Measurements from ENCODE around the gene HOXB8. TPM values are rescaled to one million over a fixed set of nuclear protein-coding genes. Genes with fewer than 3 reads are reported as not detected.

The HOXB8 gene
- total and polyA plus RNA-seq, 10 of the 15 experiments (the other 5 are each of a cell fraction or from before 2014, with no cell fraction given): 0.21 TPM; not detected in 9

- intact Hi-C loops (cut with micrococcal nuclease; ENCODE audit: unreplicated experiment) (no loop called here), in situ Hi-C loops (cut with MboI) (no loop called here)
- Histone ChIP-seq H3K9me3 (replicated peaks; ENCODE audit: control insufficient read depth, insufficient read depth, low read length) (no peaks in the 10 kb centered on the region), H4K20me1 (ENCODE audit: control insufficient read depth, insufficient read depth) (no peaks in the 10 kb centered on the region), H3K36me3 (ENCODE audit: control insufficient read depth in 2 of 2, insufficient read depth in 2 of 2, low read length in 1 of 2) (no peaks in the 10 kb centered on the region), H2AFZ (ENCODE audit: control insufficient read depth, low read depth, low read length) (no peak overlapping the region), H3K27ac (ENCODE audit: control insufficient read depth, insufficient read depth) (no peak overlapping the region), H3K4me2 (ENCODE audit: control insufficient read depth, insufficient read depth) (no peak overlapping the region), H3K4me1 (ENCODE audit: control insufficient read depth, insufficient read depth, low read length) (peaks cover 7% of the 10 kb centered on the region), H3K4me3 (no peak overlapping the region), H3K9ac (ENCODE audit: control insufficient read depth, insufficient read depth, low read length) (no peak overlapping the region), H3K79me2 (ENCODE audit: control insufficient read depth, insufficient read depth, low read length) (no peaks in the 10 kb centered on the region), H3K27me3 (replicated peaks in 1 of 2; ENCODE audit: control insufficient read depth in 2 of 2, insufficient read depth in 2 of 2, low read length in 1 of 2) (peaks cover 9 to 14% of the 10 kb centered on the region in 2 experiments)
- POLR2A ChIA-PET: no interaction called here
- no peak for TF ChIP-seq SPI1 (IDR thresholded peaks at IDR 0.05; ENCODE audit: borderline replicate concordance, insufficient read depth, low read depth, low read length)
- no peak for TF ChIP-seq USF2 (IDR thresholded peaks at IDR 0.05; ENCODE audit: borderline replicate concordance, low read depth, low read length)
- TF ChIP-seq IKZF2 (IDR thresholded peaks at IDR 0.05): no peak
- TF ChIP-seq HSF1 (IDR thresholded peaks at IDR 0.05; ENCODE audit: low read depth, low read length): no peak
- CTCF ChIA-PET: interaction anchor here (0.6 to 1.0 kb wide), 4 partner anchors 9 to 240 kb away, joined by 3 to 5 read pairs (median 4); no protein-coding TSS in a partner anchor
- FAIRE-seq (no peak), ATAC-seq (no peak), DNase-seq (ENCODE audit: low read depth, low spot score) (no peak)
- RAD21 ChIA-PET (ENCODE audit: unreplicated experiment): no interaction called here
- WGBS (ENCODE audit: insufficient coverage, insufficient replicate concordance, low lambda C conversion rate, missing lambda C conversion rate): 73% methylated on average over 6 of the region's 6 CpGs
- no TSS peak for BruUV-seq (replicated peaks)
- SMC1A ChIA-PET (ENCODE audit: uncharacterized antibody, unreplicated experiment): no interaction called here
These were observed 29.9 kb upstream of the HOXB8 start for GRCh38 chr17:48644910-48645557.
